HUES64 (cell line): ENCODE results near the gene NAGA.
"Not testable (repeated sequence)": the region's sequence is repeated elsewhere in the genome, so short reads cannot be mapped to it uniquely, and the experiment has no call there.

Experiments
- H3K27ac ChIP-seq: 2 replicates; pipeline ENCODE4 v1.7.0; 2013; ENCODE audit warnings: low read depth, low read length, inconsistent platforms
- H3K27me3 ChIP-seq: 2 replicates; pipeline ENCODE4 v1.6.1; 2013; ENCODE audit warnings: mild to moderate bottlenecking, low read length; ENCODE audit not compliant: insufficient read depth
- H3K36me3 ChIP-seq: 2 replicates; pipeline ENCODE4 v1.6.1; 2013; ENCODE audit warnings: mild to moderate bottlenecking, low read length; ENCODE audit not compliant: insufficient read depth
- H3K4me1 ChIP-seq: 2 replicates; pipeline ENCODE4 v1.6.1; 2013; ENCODE audit warnings: mild to moderate bottlenecking, low read length, moderate library complexity; ENCODE audit not compliant: insufficient read depth
- H3K4me3 ChIP-seq: 2 replicates; pipeline ENCODE4 v1.5.1; 2013; ENCODE audit warnings: mild to moderate bottlenecking, low read length, moderate library complexity
- H3K9ac ChIP-seq: 2 replicates; pipeline ENCODE4 v1.6.1; 2013; ENCODE audit warnings: mild to moderate bottlenecking, low read depth, low read length
- H3K9me3 ChIP-seq: 2 replicates; pipeline ENCODE4 v1.6.1; 2013; ENCODE audit warnings: low read depth, low read length; ENCODE audit not compliant: insufficient read depth
- WGBS: fragments of 150-250, 120-280 bp; methylation state at CpG from one replicate; pipeline ENCODE4 v1.1.7; 2013; ENCODE audit warnings: missing lambda C conversion rate; 5-methylcytosine and 5-hydroxymethylcytosine counted together

NAGA gene

DNA sequence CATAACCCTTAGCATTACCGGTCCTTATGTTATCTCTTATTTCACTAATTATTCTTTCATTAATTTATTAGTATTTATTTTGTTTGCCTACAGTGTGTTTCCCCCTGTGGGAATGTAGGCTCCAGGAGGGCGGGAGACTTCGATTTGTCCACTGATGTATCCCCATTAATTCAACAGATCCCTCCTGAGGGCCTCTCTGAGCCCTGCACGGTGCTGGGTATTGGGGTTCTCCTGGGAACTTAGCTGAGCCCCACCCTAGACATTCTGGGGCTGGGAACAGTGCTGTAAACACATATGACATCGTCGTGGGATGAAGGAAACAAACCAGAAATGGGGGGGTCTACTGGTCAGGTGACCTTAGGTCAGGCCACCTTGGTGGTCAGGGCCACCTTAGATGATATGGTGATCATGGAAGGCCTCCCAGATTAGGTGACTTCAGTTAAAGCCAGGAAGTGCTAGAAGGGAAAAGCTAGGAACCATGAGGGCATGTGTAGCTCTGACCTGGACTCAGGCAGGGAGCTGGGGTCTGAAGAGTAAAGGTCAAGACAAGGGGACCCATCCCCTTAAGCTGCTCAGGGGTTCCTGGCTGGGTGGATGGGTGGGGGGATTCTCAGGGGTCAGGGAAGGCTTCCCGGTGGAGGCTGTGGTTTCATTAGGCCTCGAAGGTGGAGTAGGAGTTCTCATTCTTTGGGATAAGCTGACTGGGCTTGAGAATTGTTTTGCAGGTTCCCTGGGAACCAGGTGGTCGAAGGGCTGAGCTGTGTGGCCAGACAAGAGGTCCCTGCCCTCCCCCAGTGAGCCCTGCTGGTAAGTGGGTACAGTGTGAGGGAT lies 4.4 kb upstream of the NAGA start:
- Histone ChIP-seq H3K4me3 (peak overlapping the region; percentile 59), H3K4me1 (peaks cover 15% of the 10 kb centered on the region), H3K9me3 (no peaks in the 10 kb centered on the region), H3K36me3 (peaks cover 4% of the 10 kb centered on the region; the same call in 1 of the 2 replicates), H3K9ac (peak overlapping the region; percentile 91), H3K27ac (no peak overlapping the region), H3K27me3 (peaks cover 17% of the 10 kb centered on the region)
- 96% methylated on average over 8 of the region's 9 CpGs for WGBS

DNA sequence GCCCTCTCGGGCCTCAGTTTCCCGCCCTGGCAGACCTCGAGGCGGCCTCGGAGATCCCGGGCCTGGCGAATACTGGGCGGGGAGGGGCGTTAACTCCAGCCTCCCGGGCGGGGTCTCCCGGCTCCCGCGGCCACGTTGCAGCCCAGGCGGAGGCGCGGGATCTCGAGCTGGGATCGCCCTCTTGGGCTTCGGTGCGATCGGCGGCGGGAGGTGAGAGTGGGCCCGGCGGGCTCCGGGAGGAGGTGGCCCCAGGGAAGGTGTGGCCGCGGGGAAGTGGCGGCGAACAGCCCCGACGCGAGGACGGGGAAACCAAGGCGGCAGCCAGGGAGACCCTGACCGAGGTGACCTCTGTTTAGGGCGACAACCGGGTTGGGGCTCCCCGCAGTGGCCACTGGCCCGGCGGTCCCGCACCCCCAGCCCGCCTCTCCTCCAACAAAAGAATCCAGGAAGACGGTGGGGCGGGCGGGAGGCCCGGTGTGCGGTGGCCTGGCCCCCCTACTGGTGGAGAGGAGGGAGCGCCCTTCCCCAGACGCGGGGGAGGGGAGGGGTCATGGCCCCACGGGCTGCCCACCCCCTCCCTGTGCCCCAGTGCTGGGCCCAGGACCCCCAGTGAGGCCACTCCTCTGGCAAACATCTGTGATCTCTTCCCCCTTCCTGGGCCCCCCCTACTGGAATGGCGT lies 3.7 kb upstream of the NAGA start, which contains the start of gene PHETA2:
Gene PHETA2, plus strand, starts transcription at position 117 of the 680 bp plus-strand sequence. CDS start 3,046 bp downstream, outside the sequence.
- 5% methylated on average over 55 of the region's 55 CpGs for WGBS
- Histone ChIP-seq H3K27ac (no peak within 1 kb of the TSS), H3K36me3 (peaks cover 4% of the 10 kb centered on the region; the same call in 1 of the 2 replicates), H3K9ac (peak within 1 kb of the TSS; percentile 91), H3K9me3 (no peaks in the 10 kb centered on the region), H3K4me3 (peak within 1 kb of the TSS; percentile 59), H3K4me1 (peaks cover 20% of the 10 kb centered on the region), H3K27me3 (peaks cover 17% of the 10 kb centered on the region)

GRCh38 chr22:42073621-42074041 lies 3.0 kb upstream of the NAGA start:
- Histone ChIP-seq H3K27ac (no peak overlapping the region), H3K9me3 (no peaks in the 10 kb centered on the region), H3K36me3 (peaks cover 4% of the 10 kb centered on the region; the same call in 1 of the 2 replicates), H3K27me3 (peaks cover 17% of the 10 kb centered on the region), H3K4me1 (peaks cover 20% of the 10 kb centered on the region), H3K4me3 (peak overlapping the region; percentile 59), H3K9ac (peak overlapping the region; percentile 91)
- WGBS, result 77% methylated on average over 14 of the region's 14 CpGs

DNA sequence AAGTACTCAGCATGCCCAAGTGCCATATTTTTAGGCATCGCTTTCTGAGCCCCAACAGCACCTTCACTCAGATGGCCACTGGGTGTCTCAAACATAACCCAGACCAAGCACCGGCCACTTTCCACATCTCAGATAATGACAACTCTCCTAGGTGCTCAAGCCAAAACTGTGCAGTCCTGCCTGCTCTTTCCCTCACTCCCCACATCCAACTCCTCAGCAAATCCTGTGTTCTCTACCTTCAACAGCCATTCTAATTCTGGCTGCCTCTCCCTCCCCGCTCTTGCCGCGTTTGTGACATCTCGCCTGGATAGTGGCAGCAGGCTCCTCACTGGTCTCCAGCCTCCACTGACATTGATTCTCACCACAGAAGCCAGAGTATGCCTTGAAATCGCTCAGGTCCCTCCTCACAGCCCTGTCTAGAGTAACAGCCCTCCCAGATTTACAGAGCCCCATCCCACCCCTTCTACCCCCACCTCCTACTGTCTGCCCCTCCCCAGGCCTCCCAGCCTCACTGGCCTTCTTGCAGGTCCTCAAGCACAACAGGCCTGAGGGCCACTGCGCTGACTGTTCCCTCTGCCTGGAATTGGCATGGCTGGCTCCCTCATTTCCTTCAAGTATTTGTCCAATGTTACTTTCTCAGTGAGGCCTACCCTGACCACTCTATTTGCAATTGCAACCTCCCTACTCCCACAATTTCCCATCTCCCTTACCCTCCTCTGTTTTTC lies 2.2 kb upstream of the NAGA start:
- Histone ChIP-seq H3K9me3 (no peaks in the 10 kb centered on the region), H3K4me1 (peaks cover 20% of the 10 kb centered on the region), H3K9ac (0 out of 2 replicates have a peak overlapping the region, but pooled peaks have one; percentile 91), H3K36me3 (no peaks in the 10 kb centered on the region), H3K27me3 (peaks cover 17% of the 10 kb centered on the region), H3K4me3 (no peak overlapping the region), H3K27ac (no peak overlapping the region)
- 75% methylated on average over 8 of the region's 8 CpGs for WGBS

DNA sequence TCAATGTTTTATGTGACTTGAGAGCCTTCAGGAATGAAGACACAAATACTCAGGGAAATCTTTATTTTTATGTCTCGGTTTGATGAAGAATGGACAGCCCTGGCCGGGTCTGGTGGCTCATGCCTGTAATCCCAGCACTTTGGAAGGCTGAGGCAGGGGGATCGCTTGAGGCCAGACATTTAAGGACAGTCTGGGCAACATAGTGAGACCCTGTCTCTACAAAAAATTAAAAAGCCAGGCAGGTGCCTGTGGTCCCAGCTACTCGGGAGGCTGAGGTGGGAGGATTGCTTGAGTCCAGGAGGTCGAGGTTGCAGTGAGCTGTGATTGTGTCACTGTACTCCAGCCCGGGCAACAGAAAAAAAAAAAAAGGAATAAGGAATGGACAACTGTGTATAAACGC lies 896 bp upstream of the NAGA start:
- H3K4me1 ChIP-seq, result peaks cover 20% of the 10 kb centered on the region
- not testable (repeated sequence) for H3K27ac ChIP-seq, H3K9me3 ChIP-seq, H3K9ac ChIP-seq, H3K4me3 ChIP-seq
- 91% methylated on average over 7 of the region's 7 CpGs for WGBS
- peaks cover 11% of the 10 kb centered on the region for H3K36me3 ChIP-seq
- H3K27me3 ChIP-seq, result peaks cover 17% of the 10 kb centered on the region

DNA sequence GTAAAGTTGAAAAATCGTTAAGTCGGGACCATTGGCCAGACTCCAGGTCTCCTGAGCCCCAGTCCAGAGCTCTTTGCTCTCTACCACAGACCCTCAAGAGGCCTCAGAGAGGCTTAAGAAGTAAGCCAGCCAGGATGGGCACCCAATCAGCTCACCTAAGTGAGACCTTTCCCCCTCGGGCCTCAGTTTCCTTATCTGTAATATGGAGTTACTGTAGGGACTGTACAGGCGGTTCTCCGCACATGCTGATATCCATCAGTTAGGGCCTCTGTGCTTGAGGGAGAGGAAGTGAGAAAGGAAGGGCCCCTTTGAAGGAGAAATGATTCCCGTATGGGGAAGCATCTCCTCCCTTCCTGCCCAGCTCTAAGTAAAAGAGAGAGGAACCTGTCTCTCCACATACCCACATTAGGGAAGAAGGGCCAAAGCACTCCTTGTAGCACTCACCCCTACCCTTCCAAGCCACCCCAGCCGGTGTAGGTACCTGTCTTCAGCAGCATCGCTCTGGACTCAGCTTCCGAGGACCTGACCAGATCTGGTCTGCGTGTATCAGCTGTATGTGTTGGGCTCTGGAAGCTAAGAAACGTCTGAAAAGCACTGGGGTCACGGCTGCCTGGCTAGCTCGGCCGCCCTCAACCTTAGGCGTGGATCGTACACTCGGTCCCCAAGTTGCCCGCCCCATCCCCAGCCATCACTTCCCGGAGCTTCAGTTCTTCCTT lies 653 bp downstream of the NAGA start:
- H3K36me3 ChIP-seq, result peaks cover 14% of the 10 kb centered on the region

DNA sequence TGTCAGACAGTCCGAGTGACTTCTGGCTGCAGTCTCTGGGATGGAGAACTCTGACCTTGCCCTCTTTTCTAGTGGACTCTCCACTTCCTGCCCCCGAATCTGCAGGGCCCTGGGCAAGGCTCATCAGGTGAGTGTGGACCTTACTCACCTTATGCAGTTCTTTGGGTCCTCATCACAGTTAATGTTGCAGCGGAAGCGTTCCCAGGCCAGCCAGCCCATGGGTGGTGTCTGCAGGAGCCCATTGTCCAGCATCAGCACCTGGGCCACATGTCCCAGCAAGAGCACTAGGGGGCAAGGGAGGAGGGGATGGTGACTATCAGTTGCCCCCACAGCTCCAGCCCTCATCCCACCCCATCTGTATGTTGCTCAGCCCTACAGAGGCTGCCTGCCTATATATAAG lies 2.3 kb downstream of the NAGA start:
- Histone ChIP-seq H3K27me3 (peaks cover 7% of the 10 kb centered on the region), H3K27ac (no peak overlapping the region), H3K4me1 (peaks cover 21% of the 10 kb centered on the region), H3K4me3 (no peak overlapping the region), H3K9me3 (no peaks in the 10 kb centered on the region), H3K9ac (no peak overlapping the region), H3K36me3 (peaks cover 14% of the 10 kb centered on the region)
- 96% methylated on average over 4 of the region's 4 CpGs for WGBS

More for the DNA sequence above, 653 bp downstream of the NAGA start:
- peak overlapping the region; percentile 48 for H3K9ac ChIP-seq
- H3K4me3 ChIP-seq, result peak overlapping the region; percentile 61
- WGBS, result 31% methylated on average over 18 of the region's 19 CpGs
- peaks cover 26% of the 10 kb centered on the region for H3K4me1 ChIP-seq
- no peak overlapping the region for H3K27ac ChIP-seq
- H3K27me3 ChIP-seq, result peaks cover 17% of the 10 kb centered on the region
- H3K9me3 ChIP-seq, result no peaks in the 10 kb centered on the region

GRCh38 chr22:42067671-42068251 lies 2.9 kb downstream of the NAGA start:
- peaks cover 3% of the 10 kb centered on the region; the same call in 1 of the 2 replicates for H3K27me3 ChIP-seq
- H3K9ac ChIP-seq, result no peak overlapping the region
- 88% methylated on average over 14 of the region's 14 CpGs for WGBS
- H3K27ac ChIP-seq, result no peak overlapping the region
- no peaks in the 10 kb centered on the region for H3K9me3 ChIP-seq
- H3K4me3 ChIP-seq, result no peak overlapping the region
- peaks cover 18% of the 10 kb centered on the region for H3K4me1 ChIP-seq
- peaks cover 17% of the 10 kb centered on the region for H3K36me3 ChIP-seq

GRCh38 chr22:42066937-42067336 lies 3.7 kb downstream of the NAGA start:
- peaks cover 23% of the 10 kb centered on the region for H3K36me3 ChIP-seq
- H3K9me3 ChIP-seq, result no peaks in the 10 kb centered on the region
- H3K27me3 ChIP-seq, result 0 out of 2 replicates have a peak, but pooled peaks cover 3% of the 10 kb centered on the region
- H3K4me1 ChIP-seq, result peaks cover 18% of the 10 kb centered on the region
- no peak overlapping the region for H3K27ac ChIP-seq
- WGBS, result 97% methylated on average over 10 of the region's 10 CpGs
- no peak overlapping the region for H3K9ac ChIP-seq
- H3K4me3 ChIP-seq, result no peak overlapping the region

- Histone ChIP-seq H3K36me3 (peaks cover 26% of the 10 kb centered on the region), H3K27me3 (0 out of 2 replicates have a peak, but pooled peaks cover 2% of the 10 kb centered on the region), H3K27ac (no peak overlapping the region), H3K9ac (no peak overlapping the region), H3K9me3 (no peaks in the 10 kb centered on the region), H3K4me3 (no peak overlapping the region), H3K4me1 (peaks cover 18% of the 10 kb centered on the region)
- WGBS, result 94% methylated on average over 7 of the region's 7 CpGs
Measured at GRCh38 chr22:42066126-42066761, 4.4 kb downstream of the NAGA start.
